Glomerular endothelial cell (primary cell): ENCODE results near the gene ZDHHC17. TPM values are rescaled to one million over a fixed set of nuclear protein-coding genes. Genes with fewer than 3 reads are reported as not detected.

ENCODE experiments used
- DNase-seq: peaks from one replicate; pipeline ENCODE4 v3.0.0-alpha.2; 2011; ENCODE audit warnings: low read depth, low spot score; ENCODE audit errors: extremely low read depth
- total RNA-seq: library from RNA; depleted of rRNA; stranded (reverse); fragments of >200 nt; gene quantifications from 2 replicates; pipeline ENCODE4 v1.2.3, GENCODE V29; 2015

Gene ZDHHC17
- total RNA-seq, 1 donor from 2014 or later: 23.9 TPM

DNA sequence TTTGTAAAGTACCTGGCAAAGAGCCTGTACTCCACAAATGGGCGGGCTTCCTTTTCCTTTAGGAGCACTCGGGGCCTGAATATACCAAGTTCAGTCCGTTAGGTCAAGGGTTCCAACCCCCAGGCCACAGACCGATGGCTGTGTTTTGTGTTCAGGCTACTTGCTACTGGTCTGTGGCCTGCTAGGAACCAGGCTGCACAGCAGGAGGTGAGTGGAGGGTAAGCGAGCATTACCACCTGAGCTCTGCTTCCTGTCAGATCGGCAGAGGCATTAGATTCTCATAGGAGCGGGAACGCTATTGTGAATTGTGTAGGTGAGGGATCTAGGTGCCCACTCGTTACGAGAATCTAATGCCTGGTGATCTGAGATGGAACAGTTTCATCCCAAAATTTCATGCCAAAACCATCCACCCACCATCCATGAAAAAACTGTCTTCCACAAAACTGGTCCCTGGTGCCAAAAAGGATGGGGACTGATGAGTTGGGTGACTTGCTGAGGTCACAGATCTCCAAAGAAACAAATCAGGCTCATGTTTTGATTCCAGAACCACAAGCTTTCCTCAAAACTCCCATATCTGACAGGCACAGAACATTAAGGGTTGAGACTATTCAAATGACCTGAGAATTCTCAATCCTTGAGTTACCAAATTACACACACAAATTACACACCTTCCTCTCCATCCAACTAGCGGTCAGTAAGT is 110.7 kb downstream of the ZDHHC17 start:
- no peak for DNase-seq

DNA sequence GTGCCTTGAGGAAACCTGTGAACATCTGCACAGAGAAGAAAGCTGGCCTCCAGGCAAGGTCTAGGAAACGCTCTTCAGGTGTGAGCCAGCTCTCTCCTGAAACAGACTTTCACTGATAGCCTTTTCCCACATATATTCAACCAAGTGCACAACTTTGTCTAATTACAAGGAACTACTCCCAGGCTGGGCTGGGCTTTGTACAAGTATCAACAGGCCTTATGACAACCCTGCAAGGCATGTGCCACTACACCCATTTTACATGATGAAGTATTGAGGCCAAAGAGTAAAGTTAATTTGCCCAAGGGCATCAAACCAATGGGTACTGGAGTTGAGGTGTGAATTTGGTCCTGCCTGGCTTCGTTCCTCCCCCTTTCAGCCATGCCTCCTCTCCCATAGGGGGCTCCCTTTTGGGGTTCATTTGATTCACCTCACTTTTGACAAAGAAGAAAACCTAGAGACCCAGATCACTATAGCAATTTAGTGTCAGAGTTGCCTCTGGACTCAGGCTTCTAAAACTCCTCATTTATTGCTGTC is 112.8 kb downstream of the ZDHHC17 start:
- no peak for DNase-seq

DNA sequence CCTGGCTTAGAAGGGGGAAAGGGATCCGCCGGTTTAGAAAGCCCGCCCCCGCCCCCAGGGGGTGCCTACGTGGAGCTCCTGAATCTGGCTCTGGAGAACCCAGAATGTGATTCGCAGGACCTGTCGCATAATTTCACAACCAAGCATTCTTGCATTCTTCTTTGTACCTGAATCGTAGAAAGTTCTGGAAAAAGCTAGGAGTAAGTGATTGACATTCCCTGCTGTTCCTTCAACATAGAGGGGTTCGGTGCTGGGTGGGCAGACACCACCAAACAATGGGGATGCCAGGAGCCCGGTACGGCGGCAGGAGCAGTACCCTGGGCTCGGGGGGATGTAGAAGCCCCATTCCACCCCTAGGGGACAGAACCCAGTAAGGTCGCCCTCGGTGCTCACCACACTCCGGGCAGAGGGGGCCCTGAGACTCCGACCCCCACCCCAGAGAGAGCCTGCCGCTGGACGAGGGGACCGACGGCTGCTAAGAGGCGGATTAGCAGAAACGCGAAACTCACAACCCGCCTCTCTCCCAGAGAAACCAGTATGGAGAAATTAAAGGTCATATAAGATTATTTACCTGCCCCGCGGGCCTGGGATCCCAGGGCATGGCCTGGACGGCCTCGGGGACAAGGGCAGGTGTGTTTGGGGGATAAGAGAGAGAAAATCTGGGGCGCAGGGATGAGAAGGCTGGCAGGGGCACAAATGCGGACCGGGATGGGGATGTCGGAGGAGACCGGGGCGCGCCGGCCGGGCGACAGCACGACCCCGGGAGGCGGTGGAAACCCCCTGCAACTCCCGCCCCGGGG is 114.4 kb downstream of the ZDHHC17 start:
- no peak for DNase-seq

DNA sequence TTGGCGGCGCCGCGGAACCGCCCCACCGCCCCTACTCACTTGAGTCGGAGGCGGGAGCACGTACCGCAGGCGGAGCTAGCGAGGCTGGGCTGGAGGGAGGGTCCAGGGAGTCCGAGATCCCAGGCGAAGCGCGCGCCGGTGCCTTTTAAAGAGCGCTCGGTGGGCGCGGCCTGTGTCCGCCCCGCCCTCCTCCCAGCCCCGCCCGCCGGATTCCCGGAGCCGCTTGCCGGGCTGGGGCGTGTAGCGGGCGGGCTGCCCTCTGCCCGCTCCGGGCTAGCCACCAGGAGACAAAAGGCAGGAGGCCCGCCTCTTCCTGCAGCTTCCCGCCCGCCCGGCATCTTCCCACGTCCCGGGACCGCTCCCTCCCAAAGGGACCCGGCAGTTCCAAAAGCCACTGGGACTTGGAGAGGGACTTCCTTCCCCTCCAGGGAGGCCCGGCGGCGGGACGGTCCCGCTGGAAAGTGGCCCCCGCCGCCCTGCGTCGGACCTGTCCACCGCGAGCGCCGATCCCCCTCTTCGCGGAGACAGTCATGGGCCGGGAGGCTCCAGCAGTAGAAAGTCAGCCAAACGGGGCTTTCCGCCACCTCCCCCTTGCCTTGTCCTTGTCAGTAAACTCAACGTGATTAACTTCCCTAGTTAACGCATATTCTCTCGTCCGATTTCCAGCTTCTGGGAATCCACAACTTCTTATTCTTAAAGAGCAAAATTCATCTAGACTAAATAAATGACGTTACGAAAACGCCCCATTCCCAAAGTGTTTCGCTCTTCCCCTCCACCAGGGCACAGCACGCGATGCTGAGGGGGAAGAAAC is 115.2 kb downstream of the ZDHHC17 start, which contains the start of gene CSRP2:
TSS of gene CSRP2 (minus strand) at position 121 of the 811 bp plus-strand sequence. CDS start 12,759 bp downstream, outside the sequence.
- DNase-seq: no peak

DNA sequence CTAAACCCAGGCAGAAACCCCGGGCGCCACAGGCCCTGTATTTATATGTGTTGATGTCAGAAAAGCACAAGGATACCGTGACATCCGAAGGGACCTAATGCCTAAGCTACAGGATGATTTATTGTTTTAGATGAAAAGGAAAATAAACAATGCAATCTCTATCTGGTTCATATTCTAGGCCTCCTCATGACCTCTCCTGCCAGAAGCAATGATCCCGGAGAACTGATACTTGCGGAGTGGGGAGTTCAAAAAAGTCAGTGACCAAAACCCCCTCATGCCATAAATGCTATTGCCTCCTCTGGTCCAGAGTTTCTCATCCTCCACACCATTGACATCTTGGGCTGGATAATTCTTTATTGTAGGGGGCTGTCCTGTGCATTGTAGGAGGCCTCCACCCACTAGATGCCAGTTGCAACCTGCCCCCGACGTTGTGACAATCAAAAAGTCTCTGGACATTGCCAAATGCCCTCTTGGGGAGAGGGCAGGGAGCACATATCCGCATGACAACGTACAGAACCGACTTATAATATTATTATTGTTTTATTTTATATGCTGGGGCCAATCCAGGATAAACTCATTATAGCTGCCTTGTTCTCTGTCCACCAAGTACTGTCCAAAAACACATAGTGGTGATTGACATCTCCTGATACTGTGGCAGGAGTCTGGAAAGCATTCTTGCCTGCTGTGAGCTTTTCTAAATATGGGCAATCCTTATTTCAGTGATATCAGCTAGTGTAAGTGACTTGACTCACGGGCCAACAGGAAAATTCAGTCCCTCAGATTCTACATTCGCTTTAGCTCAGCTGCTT is 116.0 kb downstream of the ZDHHC17 start:
- DNase-seq: no peak

DNA sequence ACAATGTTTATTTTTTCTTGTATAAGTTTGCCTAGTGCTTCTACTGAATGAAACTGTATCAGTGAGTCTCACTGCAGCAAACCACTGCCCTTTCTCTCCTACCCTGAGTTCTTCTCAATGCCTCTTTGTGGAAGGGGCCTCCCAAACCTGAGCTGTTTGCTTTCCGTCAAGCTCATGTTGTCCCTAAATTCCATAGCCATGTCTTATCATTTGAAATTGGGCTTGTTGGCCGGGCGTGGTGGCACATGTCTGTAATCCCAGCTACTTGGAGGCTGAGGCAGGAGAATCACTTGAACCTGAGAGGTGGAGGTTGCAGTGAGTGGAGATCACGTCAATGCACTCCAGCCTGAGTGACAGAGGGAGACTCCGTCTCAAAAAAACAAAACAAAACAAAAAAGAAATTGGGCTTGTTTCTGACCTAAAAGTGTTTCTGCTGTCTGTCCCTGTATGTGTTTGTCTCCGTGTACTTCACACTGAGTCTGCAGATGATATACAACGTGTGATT is 116.7 kb downstream of the ZDHHC17 start:
- no peak for DNase-seq

DNA sequence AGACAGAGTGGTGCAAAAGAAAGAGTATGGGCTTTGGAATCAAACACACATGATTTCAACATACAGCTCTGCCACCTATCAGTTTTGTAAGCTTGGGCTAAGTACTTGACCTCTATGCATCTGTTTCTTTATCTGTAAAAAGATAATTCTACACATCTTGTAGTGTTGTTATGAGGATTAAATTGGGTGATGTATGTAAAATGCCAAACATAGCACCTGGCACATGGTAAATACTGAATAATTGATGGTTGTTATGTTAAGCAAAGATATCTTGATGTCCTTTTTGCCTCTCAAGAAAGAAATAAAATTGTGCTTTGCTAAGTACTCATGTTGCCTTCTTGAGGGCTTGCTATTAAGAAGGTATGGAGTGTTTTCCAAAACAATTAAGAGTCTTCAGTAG is 117.2 kb downstream of the ZDHHC17 start:
- DNase-seq: no peak

DNA sequence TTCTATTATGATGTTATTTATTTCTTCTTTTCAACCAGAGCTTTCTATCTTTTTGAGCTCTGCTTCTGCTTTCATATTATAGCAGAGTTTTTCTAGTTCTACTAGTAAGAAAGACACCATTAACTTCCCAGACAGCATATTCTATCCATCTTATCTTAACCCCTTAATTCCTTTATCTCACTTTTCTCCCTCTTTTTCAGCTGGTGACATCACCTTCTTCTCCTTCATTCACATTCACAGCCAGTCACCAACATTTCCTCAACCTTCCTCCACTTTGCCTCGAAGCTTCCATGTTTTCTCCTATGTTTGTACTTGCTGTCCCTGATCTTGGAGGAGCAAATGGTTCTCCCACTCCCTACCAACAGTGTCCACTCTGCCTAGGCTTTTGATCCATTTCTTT is 118.5 kb downstream of the ZDHHC17 start:
- no peak for DNase-seq

DNA sequence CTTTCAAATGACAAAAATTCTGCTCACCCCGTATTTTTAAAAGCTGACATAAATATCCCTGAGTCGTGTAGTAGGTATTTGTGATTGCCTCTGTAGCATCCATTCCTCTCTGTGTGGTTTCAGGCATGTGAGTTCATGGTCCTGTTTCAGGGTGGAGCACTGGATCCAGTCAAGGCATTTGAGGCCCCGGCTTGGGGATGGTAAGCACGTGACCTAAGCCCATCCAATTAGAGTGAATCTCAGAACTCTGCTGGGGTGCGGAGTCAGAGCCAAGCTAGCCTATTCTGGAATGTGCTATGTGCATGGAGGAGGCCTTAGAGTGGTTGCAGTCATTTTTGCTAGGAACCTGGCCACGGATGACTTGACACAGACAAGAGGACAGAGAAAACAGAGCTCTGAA is 119.2 kb downstream of the ZDHHC17 start:
- no peak for DNase-seq

DNA sequence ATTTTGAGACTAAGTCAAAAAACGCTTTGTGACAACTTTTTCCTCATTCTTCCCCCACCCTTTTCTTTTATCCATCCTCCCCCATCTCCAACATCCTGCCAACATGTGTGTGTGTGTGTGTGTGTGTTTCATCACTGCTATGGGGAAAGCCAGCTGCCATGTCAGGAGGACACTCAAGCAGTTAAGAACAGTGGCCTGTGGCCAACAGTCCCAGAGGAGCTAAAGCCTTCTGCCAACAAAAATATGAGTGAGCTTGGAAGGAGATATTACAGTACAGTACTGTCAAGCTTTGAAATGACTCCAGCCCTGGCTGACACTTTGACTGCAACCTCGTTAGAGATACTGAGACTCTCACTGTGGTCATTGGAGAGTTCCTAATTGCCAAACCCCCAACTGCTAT is 119.9 kb downstream of the ZDHHC17 start:
- no peak for DNase-seq

DNA sequence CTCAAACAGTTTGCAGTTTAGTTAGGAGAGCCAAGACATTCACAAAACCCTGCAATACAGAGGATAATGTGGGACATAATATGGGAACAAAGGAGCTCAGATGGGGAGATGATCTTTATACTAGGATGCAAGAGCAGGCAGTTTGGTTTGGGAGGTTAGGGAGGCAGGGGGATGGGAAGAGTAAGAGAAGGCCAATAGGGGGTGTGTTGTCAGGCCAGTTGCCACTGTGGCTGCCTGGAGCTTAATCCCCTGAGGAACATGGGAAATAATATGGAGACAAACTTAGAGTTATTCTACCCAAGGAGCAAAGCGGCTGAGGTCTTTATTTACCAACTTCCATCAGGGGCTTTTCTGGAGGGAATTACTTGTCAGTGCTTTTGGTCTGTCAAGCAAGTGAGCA is 124.9 kb downstream of the ZDHHC17 start:
- no peak for DNase-seq

DNA sequence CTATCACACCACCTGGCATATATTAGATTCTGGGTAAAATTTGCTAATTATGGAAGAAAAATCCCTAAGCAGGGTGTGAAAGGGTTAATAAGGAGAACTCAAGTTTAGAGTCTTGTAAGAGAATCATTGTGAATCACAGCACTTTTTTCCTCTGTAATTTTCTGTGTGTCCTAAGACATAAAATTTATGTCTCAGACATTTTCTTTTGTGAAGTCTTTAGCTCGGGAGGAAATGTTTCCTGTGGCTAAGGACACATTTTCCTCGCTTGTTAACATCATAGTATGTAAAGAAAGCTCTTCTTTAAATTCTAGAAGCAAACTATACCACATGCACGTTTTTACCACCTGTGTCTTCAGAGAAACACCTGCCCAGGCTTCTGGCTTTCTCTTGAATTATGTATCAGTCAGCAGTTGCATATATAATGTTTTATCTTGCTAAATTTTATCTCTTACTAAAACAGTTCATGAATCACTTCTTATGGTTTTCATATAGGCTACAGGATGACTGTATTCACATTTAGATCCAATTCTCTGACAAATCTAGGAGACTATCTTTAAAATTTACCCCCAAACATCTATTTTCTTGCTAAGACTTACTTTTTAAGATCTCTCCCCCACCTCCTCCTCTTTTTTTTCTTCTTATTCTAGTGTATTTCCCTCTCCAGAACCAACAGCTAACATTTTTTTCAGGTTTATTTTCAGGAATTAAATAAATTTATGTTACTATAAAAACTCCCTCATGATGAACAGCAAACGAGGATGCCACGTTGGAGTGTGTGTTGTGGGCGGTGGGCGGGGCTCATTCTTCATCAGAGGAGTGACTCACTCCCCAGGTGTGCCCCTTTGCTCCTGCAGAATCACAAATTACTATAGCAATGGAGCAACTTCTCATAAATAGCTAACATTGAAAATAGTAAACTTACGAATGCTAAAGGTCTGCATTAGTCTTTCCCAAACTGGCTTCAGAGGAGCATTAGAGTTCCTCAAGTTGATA is 126.5 kb downstream of the ZDHHC17 start:
- DNase-seq: no peak

DNA sequence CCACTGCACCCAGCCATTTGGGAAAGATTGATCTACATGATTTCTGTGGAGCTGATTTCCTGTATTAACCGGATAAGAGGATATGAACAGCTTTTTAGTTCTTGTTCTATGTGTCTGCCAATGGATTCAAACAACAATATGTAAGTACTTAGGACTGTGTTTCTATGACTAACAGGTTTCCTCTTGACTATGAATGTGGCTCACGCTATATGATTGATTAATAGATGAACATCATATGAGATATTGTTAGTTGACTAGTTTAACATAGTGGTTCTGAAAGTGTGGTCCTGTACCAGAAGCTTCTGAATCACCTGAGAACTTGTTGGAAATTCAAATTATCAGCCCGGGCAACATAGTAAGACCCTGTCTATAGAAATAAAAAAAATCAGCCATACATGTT is 127.7 kb downstream of the ZDHHC17 start:
- no peak for DNase-seq

DNA sequence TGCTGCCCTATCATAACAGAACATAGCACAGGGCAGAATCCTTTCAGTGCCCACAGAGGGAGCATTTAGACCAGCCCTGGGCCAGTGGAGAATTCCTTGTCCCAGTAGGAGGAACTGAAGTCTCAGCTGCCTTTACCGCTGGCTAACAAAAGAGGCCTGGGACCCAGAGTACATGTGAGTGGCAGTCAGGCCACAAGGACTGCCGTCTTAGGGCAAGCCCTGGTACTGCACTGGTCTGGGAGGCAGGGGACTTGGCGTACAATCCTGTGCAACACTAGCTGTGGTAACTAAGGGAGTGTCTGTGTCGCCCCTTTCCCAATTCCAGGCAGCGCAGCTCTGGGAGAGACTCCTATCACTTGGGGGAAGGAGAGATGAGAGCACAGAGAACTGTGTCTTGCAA is 131.9 kb downstream of the ZDHHC17 start:
- no peak for DNase-seq

DNA sequence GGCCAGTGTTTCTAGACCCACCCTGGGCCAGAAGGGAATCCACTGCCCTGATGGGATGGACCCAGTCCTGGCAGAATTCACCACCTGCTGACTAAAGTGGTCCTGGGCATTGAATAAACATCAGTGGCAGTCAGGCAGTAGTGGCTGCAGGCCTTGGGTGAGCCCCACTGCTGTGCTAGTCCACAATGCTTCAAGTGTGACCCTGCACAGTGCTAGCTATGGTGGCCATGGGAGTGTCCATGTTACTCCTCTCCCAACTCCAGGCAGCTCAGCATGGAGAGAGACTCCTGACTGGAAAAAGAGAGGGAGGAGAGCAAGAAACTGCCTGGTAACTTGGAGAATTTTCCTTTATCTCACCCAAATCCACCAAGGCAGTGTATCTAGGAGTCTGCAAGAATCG is 132.4 kb downstream of the ZDHHC17 start:
- no peak for DNase-seq

DNA sequence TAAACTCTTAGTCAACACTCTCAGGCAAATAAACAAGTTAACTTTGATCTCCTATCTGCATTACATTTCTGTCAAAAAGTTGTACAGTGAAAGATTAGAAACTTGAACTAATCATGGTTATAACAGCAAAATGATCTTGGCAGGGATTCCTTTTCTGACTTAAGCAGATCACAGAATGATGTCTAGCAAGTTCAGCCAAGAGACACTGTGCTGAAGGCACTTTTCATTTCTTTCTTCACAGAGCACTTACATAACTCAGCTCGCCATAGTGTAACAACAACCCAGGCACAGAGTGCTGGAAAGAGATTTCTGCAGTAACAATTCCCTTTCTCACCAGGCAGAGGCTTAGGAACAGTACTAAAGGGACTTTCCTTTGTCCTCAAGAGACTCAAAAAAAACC is 134.5 kb downstream of the ZDHHC17 start:
- DNase-seq: no peak

DNA sequence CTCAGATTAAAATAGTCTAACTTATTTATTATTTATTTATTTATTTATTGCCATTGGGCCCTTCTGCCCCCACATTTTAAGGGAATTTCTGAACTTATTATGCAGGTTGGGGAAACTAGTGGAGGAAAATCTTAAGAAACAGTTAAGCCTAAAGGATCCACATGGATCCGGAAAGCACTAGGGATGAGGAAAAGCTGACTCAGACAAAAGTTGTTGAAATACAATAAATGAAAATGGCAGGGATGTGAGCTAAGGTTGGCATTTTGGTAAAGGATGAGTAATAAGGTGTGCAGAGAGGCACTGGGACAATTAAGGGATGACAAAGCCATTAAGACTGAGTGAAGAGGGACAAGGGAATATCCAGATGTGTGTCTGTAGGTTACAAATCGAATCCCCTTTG is 135.6 kb downstream of the ZDHHC17 start:
- no peak for DNase-seq

DNA sequence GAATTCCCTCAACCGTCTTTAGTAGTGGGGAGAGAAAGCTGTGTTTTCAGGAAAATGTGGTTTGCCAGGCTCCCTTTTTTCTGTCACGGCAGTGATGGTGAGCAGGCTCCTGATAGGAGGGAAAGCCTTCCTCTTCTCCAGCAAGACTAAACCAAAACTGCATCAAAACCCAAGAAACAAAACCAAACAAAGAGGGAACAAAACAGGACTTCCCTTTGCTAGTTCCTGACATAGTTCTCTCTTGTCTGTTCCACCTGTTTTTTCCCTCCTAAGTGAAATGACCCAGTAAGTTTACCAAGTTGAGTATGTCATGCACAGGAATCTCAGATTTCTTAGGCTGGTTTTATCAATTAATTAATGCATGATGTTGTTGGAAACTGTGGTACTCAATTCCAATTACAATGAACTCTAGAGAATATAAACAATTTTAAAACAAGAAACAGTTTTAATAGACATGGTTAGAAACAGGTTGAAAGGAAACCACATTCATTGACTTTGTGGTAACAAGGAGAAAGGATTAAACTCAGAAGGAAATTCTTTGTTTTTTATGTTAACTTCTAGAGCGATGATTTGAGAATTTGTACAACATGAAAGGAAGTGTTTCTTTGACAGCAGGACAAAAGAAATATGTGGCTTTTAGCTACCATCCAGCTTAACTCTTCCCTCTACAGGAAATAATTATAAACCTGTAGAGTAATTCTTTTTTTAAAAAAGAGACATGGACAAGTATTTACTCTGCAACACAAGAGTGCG is 137.9 kb downstream of the ZDHHC17 start:
- DNase-seq: no peak
